ENCODE data around the gene CEP350.

DNA sequence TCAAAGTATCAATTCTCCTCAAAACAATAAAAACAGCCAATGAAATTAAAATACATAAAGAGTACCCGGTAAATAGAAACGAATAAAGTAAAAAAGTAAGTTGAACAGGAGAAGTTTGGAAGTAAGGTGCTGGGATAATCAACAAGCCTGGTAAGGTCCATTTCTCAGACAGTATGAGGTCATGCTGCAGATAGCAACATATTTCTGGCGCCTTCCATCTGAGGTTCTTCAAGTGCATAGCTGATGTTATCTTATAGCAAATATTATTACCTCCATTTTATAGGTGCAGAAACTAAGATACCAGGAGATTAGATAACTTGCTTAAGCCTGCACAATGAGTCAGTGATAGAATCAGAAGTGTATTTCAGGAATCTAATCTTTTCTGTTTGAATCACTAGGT, 23.7 kb upstream of the CEP350 start:
- no peak for TF ChIP-seq EP300 (IDR thresholded peaks at IDR 0.05; ENCODE audit: low read depth)
- TF ChIP-seq, protein P1, sequence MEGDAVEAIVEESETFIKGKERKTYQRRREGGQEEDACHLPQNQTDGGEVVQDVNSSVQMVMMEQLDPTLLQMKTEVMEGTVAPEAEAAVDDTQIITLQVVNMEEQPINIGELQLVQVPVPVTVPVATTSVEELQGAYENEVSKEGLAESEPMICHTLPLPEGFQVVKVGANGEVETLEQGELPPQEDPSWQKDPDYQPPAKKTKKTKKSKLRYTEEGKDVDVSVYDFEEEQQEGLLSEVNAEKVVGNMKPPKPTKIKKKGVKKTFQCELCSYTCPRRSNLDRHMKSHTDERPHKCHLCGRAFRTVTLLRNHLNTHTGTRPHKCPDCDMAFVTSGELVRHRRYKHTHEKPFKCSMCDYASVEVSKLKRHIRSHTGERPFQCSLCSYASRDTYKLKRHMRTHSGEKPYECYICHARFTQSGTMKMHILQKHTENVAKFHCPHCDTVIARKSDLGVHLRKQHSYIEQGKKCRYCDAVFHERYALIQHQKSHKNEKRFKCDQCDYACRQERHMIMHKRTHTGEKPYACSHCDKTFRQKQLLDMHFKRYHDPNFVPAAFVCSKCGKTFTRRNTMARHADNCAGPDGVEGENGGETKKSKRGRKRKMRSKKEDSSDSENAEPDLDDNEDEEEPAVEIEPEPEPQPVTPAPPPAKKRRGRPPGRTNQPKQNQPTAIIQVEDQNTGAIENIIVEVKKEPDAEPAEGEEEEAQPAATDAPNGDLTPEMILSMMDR (IDR thresholded peaks at IDR 0.05): no peak
- no peak for TF ChIP-seq POLR2A (IDR thresholded peaks at IDR 0.05)
- no peak for TF ChIP-seq POLR2AphosphoS5 (IDR thresholded peaks at IDR 0.05)

All from transverse colon (tissue), 4 donors.